Measurements from ENCODE around the gene EBI3.

DNA sequence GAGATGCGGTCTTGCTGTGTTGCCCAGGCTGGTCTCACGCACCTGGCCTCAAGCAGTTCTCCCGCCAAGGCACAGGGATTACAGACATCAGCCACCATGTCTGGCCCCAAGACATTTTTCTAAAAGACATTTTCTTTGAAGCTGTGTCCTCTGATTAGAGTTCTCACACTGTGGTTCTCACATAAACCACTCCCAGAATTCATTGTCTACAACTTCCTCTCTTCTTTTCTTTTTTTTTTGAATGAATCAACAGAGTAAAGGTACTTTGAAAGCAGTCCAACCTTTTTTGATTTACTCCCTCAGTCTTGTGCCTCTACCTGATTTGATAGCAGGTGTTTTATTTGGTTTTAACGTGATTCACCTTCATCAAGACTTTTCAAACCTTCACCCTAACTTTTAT is 35.5 kb downstream of the EBI3 start:
- TF ChIP-seq CTCF (IDR thresholded peaks at IDR 0.05; ENCODE audit: low read depth, low read length, poor library complexity, severe bottlenecking) (no peak), EZH2phosphoT487 (IDR thresholded peaks at IDR 0.05; ENCODE audit: borderline replicate concordance, low read length) (no peak)

All from DOHH2 (cell line).